Adrenal gland (tissue), 12 donors: ENCODE results near the gene MYO10. TPM values are rescaled to one million over a fixed set of nuclear protein-coding genes. Genes with fewer than 3 reads are reported as not detected.

Experiments used
- DNase-seq, 7 donors: peaks; one replicate each; pipeline ENCODE4 v3.0.0-alpha.2; 2019 to 2020
- H3K27ac ChIP-seq, 5 donors: fragments of 200-600 bp; sonication (generic) in 4 of 5; 1 replicate in 3 of 5; 2 replicates in 2 of 5; pipeline versions ENCODE4 v1.5.1 to v1.8.0; 2016 to 2020; ENCODE audit warnings: mild to moderate bottlenecking in 1 of 5
- H3K27me3 ChIP-seq: fragments of 200-600 bp; 2 replicates; pipeline ENCODE4 v1.8.0; 2021
- H3K36me3 ChIP-seq, 2 donors: fragments of 200-600 bp; replicated peaks in 1 of 2; 1 replicate in 1 of 2; 2 replicates in 1 of 2; pipeline versions ENCODE4 v1.5.1 to v1.8.0; 2018 to 2022
- H3K4me1 ChIP-seq, 2 donors: fragments of 200-600 bp; replicated peaks in 1 of 2; 1 replicate in 1 of 2; 2 replicates in 1 of 2; pipeline versions ENCODE4 v1.5.1 to v1.8.0; 2018 to 2021
- H3K4me3 ChIP-seq, 4 donors: fragments of 200-600 bp; sonication (generic) in 3 of 4; one replicate each; pipeline ENCODE4 v1.5.1; 2016 to 2018
- H3K9me3 ChIP-seq, 3 donors: fragments of 200-600 bp; sonication (generic) in 1 of 3; replicated peaks in 1 of 3; 1 replicate in 2 of 3; 2 replicates in 1 of 3; pipeline versions ENCODE4 v1.5.1 to v1.8.0; 2016 to 2021
- POLR2A ChIP-seq, 2 donors: fragments of 450-650 bp; IDR thresholded peaks; one replicate each; pipeline ENCODE4 v1.6.1; 2017; ENCODE audit warnings: antibody characterized with exemption in 2 of 2, mild to moderate bottlenecking in 2 of 2, moderate library complexity in 1 of 2
- WGBS, 4 donors: extraction: QIAGEN DNeasy Blood & Tissue Kit in 2 of 4; methylation state at CpG; one replicate each; pipeline versions ENCODE4 v1.1.5 to v1.1.7; 2013 to 2017; 5-methylcytosine and 5-hydroxymethylcytosine counted together
- intact Hi-C, 2 donors: fragments of 100-400 bp; cut with DNase I; formaldehyde crosslinking; loops; one replicate each; pipeline versions ENCODE4 v1.14.1 to v1.15.0; 2022 to 2023
- polyA plus RNA-seq, 3 donors: library from polyadenylated mRNA; stranded (reverse); fragments of 200-250 nt in 2 of 3; fragments of 350-450 nt in 1 of 3; fragmentation: Illumina TruSeq in 1 of 3; extraction: RNeasy Lipid Tissue Mini Kit (QIAGEN cat#74804) in 1 of 3; gene quantifications; one replicate each; pipeline ENCODE4 v1.2.3, GENCODE V29; 2013 to 2014
- total RNA-seq, 9 donors: library from RNA; depleted of rRNA in 4 of 9; stranded (reverse); fragments of >200 nt in 4 of 9; fragments of 120-200 nt in 1 of 9; fragmentation: NEBNext Ultra II Directional in 1 of 9; extraction: Animal tissue kit (Norgen Biotek cat#: 25700) in 1 of 9; gene quantifications; one replicate each; pipeline versions ENCODE4 v1.1.0 to v1.2.4, GENCODE V29; 2013 to 2023
- TF ChIP-seq, protein P1 (sequence below), 6 experiments: fragments of 450-650 bp in 4 of 6; fragments of 200-600 bp in 2 of 6; sonication (generic) in 1 of 6; IDR thresholded peaks; 1 replicate in 5 of 6; 2 replicates in 1 of 6; pipeline versions ENCODE4 v1.5.1 to v1.8.0; 2016 to 2021; ENCODE audit warnings: antibody characterized with exemption in 6 of 6, mild to moderate bottlenecking in 2 of 6, moderate library complexity in 1 of 6
- donor health status: healthy with polysubstance abuse.
- donor health status: Bipolar disorder and iron deficiency.
- donor health status: DM: yes; HTN: yes; CAD: no.
- donor health status: DM: no; HTN: no; CAD: no.
- donor health status: DM: no; HTN: no; CAD: no.
- donor health status: DM: yes; HTN: yes; CAD: no.

The MYO10 gene
- total and polyA plus RNA-seq, 12 donors, result 2.2 to 38.9 (median 10.5) TPM

DNA sequence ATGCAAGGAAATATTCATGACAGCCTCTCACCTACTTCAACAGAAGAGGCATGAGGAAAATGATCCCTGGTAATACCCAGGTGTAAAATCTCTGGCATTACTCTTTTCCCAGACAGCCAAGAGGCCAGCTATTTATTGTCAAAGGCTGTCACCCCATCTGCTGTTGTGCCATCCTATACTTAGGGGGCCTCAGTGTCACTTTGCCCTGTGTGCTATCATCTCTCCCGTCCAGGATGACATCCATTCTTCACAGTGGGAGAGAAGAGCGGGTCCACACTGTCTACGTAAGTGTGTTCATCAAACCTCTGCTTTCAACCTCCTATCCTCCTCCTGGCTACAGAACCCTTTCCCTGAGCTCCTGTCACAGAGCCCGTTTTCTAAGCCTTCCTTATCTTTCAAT is 82.6 kb downstream of the MYO10 start:
- no peaks in the 10 kb centered on the region for H3K9me3 ChIP-seq
- no peak overlapping the region for H3K4me3 ChIP-seq
- TF ChIP-seq POLR2A (IDR thresholded peaks at IDR 0.05), result no peak
- TF ChIP-seq, protein P1, sequence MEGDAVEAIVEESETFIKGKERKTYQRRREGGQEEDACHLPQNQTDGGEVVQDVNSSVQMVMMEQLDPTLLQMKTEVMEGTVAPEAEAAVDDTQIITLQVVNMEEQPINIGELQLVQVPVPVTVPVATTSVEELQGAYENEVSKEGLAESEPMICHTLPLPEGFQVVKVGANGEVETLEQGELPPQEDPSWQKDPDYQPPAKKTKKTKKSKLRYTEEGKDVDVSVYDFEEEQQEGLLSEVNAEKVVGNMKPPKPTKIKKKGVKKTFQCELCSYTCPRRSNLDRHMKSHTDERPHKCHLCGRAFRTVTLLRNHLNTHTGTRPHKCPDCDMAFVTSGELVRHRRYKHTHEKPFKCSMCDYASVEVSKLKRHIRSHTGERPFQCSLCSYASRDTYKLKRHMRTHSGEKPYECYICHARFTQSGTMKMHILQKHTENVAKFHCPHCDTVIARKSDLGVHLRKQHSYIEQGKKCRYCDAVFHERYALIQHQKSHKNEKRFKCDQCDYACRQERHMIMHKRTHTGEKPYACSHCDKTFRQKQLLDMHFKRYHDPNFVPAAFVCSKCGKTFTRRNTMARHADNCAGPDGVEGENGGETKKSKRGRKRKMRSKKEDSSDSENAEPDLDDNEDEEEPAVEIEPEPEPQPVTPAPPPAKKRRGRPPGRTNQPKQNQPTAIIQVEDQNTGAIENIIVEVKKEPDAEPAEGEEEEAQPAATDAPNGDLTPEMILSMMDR (IDR thresholded peaks at IDR 0.05), result no peak
- no peak for DNase-seq
- H3K27me3 ChIP-seq, result no peaks in the 10 kb centered on the region
- H3K27ac ChIP-seq, result no peak overlapping the region
- H3K36me3 ChIP-seq, result no peaks in the 10 kb centered on the region
- WGBS, 4 donors, result 66 to 83% (median 82%) methylated on average over 4 of the region's 4 CpGs
- H3K4me1 ChIP-seq, result peaks cover 0 to 13% of the 10 kb centered on the region in 2 donors
- intact Hi-C loops, result no loop called here

DNA sequence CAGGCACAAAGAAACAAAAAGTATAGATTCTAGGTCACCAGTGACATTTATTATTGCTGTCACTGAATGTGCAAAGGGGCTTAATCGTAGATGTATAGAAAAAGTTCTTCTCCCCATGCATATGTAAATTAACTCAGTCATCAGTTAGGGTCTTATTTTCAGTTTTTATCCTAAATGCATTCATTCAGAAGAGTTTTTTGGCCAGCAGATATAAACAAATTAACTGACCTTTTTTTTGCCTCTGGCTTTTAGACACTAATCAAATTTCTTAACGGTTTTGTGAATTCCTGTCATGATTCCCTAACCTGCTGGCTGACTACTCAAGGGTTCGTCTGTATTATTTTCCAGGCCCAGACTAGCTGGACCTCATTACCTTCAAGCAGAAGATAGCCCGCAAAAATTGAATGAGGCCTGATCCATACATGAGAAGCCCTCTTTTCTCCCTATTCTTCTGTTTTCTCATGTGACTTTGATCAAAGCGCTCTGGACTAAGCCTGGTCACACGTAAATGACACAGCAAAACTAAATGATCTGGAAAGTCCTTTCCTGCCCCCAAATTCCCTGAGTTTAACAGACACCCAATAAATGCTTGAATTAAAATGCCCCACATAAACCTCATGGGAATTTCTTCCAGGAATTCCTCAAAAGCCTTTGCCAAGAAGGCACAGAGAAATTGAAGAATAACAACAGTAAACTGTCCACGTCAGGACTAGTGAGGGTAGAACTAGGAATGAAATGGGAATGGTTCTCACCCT is 83.7 kb downstream of the MYO10 start:
- H3K4me1 ChIP-seq, result peaks cover 0 to 13% of the 10 kb centered on the region in 2 donors
- intact Hi-C loops, result no loop called here
- no peak overlapping the region for H3K27ac ChIP-seq
- WGBS, 4 donors, result 75 to 80% (median 80%) methylated on average over 7 of the region's 7 CpGs
- no peak for DNase-seq
- H3K36me3 ChIP-seq, result no peaks in the 10 kb centered on the region
- TF ChIP-seq, protein P1 (IDR thresholded peaks at IDR 0.05), result no peak
- TF ChIP-seq POLR2A (IDR thresholded peaks at IDR 0.05), result no peak
- no peak overlapping the region for H3K4me3 ChIP-seq
- no peaks in the 10 kb centered on the region for H3K9me3 ChIP-seq
- H3K27me3 ChIP-seq, result no peaks in the 10 kb centered on the region

DNA sequence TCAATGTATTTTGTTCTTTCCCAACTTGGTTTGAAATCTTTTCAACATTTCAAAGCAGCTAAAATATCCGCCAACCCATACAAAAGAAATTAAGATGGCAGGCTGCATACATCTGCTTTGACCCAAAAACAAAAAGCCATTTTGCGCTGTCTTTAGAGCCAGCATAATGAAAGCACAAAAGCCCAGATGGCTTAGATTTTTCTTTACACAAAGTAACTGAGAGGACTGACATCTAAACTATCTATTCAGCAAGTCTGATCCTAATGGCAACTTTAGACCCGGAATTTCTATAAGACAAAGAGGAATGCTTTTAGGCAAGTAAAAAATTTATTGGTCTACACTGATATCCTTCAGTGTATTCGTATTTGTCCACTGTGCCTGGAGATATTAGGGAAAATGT is 86.3 kb downstream of the MYO10 start:
- WGBS, 4 donors, result 85 to 89% (median 88%) methylated on average over 4 of the region's 4 CpGs
- Histone ChIP-seq H3K9me3 (no peaks in the 10 kb centered on the region), H3K4me3 (no peak overlapping the region), H3K4me1 (no peaks in the 10 kb centered on the region), H3K27me3 (no peaks in the 10 kb centered on the region), H3K27ac (no peak overlapping the region), H3K36me3 (no peaks in the 10 kb centered on the region)
- DNase-seq, result no peak
- intact Hi-C loops, result no loop called here
- TF ChIP-seq, protein P1 (IDR thresholded peaks at IDR 0.05), result no peak
- no peak for TF ChIP-seq POLR2A (IDR thresholded peaks at IDR 0.05)

DNA sequence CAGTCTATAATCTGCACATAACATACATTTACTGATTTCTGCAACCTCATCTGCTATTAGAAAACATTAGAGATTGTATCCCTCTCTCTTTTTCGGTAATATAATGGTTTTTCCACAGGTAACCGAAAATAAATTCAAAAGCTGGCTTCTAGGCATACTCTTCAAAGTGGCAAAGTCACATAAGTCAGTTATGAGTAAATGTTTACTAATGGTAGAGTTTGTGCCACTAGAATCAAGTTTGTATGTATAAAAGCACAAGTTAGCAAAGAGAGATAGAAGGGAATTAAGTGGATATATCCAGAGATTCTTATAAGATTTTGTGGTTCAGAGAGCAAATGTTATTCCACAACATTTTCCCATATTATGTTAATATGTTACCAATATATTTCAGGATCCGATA is 86.9 kb downstream of the MYO10 start:
- H3K27ac ChIP-seq, result no peak overlapping the region
- no peaks in the 10 kb centered on the region for H3K27me3 ChIP-seq
- no peak for DNase-seq
- H3K4me3 ChIP-seq, result no peak overlapping the region
- intact Hi-C loops, result no loop called here
- TF ChIP-seq POLR2A (IDR thresholded peaks at IDR 0.05), result no peak
- TF ChIP-seq, protein P1 (IDR thresholded peaks at IDR 0.05), result no peak
- no peaks in the 10 kb centered on the region for H3K36me3 ChIP-seq
- WGBS, 4 donors, result 78 to 91% (median 87%) methylated on average over 3 of the region's 3 CpGs
- no peaks in the 10 kb centered on the region for H3K9me3 ChIP-seq
- H3K4me1 ChIP-seq, result no peaks in the 10 kb centered on the region
